HG02642 (cell line): Measurements from ENCODE around the gene SEC14L6.
"Not testable (repeated sequence)": the region's sequence is repeated elsewhere in the genome, so short reads cannot be mapped to it uniquely, and the experiment has no call there.

Experiments
- ATAC-seq: cut with Tn5 transposase; IDR thresholded peaks from one replicate; pipeline ENCODE4 v1.9.1; 2021; ENCODE audit warnings: mild to moderate bottlenecking; ENCODE audit not compliant: unreplicated experiment, poor library complexity

Gene SEC14L6

DNA sequence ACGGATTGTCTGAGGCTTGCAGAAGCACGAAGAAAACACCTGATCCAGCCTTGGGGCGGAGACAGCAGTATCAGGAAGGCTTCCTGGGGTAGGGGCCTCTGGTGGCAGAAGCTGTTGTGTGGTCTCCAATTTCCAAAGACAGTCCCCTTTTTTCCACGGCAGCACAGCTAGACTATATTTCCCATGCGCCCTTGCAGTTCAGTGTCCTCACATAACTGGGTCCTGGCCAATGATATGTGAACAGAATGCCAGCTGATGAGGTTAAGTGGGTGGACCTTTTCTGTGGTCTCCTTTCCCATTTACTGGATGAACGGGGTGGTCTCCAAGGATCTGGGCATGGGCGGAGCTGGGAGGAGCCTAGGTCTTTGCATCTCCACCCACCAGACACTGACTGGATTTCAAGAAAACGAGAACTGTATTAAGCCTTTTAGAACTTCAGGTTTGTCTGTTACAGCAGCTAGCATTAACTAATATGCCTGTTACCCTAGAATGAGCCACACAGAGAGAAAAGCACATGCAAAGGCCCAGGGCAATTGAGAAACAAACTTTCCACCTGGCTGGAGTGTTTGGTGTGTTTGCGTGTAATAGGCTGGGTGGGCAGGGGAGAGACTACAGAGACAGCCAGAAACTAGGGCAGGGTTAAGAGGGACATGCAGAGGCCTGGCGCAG lies 21.7 kb upstream of the SEC14L6 start:
- ATAC-seq = no peak

DNA sequence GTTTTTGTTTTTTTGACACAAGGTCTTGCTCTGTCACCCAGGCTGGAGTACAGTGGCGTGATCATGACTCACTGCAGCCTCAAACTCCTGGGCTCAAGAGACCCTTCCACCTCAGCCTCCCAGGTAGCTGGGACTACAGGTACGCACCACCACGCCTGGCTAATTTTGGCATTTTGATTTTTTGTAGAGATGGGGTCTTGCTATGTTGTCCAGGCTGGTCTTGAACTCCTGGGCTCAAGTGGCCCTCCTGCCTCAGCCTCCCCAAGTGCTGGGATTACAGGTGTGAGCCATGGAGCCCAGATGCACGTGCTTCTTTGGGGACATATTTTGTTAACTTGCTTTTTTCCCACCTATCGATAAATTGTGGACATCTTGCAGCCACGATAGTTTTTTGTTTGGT lies 20.7 kb upstream of the SEC14L6 start:
- not testable (repeated sequence) for ATAC-seq

DNA sequence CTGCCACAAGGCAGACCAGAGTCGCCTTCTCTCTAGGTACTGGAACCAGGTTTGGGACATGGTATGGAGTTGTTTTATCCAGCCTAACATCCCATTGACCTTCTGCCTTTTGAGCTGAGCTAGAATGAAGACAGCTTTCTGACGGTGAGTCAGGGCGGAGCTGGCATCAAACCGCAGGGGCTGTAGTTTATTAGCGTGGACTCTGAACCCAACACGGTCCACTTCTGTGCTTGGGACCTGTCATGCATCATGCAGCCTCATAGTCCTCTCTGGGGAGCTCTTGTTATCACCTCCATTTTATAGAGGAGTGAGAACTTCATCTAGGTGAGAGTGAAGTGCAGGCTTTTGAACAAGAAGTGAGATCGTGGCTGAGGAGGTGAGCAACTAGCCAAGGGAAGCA lies 19.6 kb upstream of the SEC14L6 start:
- ATAC-seq = no peak

DNA sequence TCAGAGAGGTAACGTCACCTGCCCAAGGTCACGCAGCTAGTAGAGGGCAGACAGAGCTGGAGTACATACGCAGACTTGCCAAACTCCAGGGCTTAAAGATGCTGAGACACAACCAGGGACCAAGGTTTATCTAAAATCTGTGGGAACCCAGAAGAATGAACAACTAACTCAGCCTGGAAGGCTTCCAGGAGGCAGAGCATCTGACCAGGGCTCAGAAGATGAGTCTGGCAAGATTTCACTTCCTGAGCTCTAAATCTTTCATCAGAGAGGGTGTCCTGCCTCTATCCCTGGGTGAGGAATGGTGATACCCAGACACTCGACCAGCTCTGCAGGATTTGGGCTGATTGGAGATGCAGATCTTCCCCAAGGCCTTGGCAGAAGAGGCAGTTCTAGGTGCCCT lies 18.8 kb upstream of the SEC14L6 start:
- ATAC-seq = no peak

DNA sequence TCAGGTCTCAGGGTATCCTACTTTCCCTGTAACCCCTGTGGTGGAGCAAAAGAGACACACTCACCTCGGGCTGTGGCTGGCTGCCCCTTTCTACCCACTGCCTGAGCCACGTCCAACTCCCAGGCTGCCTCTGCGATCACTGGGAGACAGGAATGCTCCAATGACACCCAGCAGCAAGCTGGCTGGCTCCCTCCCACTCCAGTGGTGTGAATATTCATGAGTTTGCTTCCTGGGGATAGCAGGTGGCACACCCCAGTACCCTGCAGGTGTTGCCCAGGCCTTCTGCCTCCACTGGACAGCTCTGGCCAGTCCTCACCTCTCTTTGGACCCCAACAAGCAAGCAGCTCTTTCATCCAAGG lies 18.2 kb upstream of the SEC14L6 start:
- no peak for ATAC-seq

DNA sequence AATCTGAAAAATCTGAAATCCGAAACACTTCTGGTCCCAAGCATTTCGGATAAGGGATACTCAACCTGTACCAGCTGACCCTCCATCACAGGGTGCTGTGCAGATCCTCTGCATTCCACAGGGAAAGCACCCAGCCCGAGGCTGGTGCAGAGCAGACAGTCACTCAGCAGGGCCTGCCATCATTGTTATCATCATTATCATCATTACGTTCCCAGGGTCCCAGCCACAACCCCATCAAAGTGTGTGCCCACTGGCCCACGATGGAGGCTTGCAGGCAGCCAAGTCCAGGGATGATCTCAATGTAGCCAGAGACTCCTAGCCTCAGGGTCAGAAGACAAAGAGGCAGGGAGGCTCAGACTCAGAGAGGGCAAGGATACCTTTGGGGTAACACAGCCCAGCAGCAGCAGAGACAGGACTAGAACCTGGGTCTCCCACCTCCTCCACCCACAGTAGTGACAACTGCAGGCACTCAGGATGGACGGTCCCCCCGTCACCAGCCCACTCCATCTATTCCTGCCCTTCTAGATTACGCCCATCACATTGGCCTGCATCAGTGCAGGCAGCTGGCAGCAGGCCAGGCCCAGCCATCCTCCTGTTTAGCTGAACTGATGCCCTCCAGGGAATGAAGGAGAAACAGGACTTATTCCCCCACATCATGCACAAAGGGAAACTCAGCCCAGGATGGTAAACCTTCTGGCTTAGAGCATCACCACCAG lies 17.7 kb upstream of the SEC14L6 start:
- no peak for ATAC-seq

DNA sequence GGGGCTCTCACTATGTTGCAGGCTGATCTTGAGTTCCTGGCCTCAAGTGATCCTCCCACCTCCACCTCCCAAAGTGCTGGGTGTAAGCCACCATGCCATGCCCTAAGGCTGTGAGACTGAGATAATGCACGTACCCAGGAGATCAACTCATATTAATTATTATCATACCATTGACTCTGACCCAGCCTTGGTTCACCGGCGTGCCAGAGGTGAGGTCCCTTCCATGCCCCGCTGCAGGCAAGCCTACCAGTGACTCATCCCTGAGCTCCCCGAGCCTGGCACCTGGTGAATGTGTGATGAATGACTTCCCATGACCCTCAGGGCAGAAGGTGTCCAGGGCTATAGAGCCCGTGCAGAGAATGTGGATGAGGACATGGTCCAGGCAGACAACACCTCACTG lies 15.8 kb upstream of the SEC14L6 start:
- ATAC-seq = no peak

DNA sequence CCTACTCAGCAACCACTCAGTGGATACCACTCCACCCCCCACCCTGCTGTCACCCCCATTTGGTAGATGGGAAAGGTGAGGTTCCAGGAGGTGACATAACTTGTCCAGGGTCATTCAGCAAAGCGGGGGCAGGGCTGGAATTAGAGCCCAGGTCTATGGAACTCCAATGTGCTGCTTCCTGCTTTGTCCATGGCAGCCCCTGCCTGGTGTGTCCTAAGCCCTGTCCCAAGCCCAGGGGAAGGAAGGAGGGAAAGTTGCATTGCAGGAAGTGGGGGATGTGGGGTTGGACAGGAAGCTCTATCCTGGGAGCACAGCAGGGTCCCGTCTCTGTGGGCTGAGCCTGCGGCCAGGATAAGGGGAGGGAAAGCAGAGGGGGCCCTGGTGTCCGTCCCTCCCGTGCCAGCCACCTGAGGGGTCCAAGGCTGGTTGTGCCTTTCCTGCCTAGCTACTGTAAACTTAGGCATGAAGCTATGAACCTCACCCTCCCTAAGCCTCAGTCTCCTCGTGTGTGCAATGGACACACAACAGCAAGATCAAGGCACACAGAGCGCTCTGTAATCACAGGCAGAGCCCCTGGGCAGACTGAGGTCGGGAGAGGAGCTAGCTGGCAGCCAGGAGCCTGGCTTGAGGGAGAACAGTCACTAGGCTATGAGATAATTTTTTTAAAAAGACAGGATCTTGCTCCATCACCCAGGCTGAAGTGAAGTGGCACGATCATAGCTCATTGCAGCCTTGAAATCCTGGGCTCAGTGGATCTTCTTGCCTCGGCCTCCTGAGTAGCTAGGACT lies 15.1 kb upstream of the SEC14L6 start:
- ATAC-seq = no peak

DNA sequence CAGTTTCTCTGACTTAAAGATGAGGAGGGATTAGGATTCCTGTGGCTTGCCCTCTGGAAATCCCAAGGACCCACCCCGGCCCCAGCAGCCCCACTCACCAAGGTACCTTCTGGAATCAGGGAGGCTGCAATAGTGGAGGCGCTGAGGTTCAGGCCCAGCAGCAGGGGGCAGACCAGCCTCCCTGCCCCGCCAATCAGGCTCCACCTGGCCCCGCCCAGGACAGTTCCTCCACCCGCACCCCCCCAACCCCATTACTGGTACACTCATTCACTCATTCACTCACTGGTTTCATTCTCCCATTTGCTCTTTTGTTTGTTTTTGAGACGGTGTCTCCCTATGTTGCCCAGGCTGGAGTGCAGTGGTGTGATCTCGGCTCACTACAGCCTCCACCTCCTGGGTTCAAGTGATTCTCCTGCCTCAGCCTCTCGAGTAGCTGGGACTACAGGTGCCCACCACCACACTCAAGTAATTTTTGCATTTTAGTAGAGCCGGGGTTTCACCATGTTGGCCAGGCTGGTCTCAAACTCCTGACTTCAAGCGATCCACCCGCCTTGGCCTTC lies 14.2 kb upstream of the SEC14L6 start:
- not testable (repeated sequence) for ATAC-seq

DNA sequence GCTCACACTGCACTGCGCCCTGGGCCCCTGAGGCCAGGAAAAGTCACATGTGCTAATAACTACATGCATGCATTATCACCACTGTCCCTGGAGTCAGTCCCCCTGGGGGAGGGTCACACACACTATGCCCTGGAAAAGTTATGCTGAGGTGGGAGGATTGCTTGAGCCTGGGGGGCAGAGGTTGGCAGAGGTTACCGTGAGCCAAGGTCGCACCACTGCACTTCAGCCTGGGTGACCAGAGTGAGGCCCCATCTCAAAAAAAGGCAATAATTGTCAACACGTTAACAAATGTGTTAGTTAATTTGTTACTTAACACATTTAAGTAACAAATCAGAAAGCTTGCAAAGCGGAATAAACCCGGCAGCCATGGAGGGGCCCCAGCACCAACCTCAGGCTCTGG lies 13.3 kb upstream of the SEC14L6 start:
- no peak for ATAC-seq

DNA sequence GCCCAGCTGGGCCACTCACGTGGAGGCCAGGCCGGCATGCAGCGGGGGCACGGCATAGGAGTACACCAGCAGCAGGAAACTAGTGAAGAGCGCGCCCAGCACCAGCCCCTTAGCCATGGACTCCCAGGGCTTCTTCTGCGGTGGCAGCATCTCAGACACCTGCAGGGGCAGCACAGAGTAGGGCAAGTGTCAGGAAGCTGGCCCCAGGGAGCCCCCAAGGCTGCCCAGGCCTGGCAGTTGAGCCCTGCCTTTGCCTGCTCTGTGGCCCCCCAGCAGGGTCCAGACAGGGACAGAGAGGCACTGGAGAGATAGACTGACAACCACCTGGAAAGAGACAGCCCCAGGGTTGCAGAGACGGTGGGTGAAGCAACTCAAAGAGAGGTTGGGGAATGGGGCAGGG lies 10.7 kb upstream of the SEC14L6 start:
- no peak for ATAC-seq

DNA sequence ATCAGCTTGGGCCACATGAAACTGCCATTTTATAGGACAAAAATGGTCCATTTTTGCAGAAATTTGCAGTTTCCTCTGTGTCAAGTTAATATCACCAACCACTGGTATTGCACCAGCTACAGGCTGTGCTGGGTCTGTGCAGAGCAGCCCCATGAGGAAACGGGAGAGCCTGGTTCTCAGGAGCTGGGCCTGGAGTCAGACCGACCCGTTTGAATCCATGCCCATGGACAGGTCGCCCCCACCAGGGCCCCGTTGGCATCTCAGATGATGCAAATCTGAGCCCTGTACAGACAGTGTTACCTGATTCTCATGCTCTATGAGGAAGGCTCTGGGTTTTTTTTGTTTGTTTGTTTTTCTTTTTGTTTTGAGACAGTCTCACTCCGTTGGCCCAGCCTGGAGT lies 9.8 kb upstream of the SEC14L6 start:
- ATAC-seq = no peak

DNA sequence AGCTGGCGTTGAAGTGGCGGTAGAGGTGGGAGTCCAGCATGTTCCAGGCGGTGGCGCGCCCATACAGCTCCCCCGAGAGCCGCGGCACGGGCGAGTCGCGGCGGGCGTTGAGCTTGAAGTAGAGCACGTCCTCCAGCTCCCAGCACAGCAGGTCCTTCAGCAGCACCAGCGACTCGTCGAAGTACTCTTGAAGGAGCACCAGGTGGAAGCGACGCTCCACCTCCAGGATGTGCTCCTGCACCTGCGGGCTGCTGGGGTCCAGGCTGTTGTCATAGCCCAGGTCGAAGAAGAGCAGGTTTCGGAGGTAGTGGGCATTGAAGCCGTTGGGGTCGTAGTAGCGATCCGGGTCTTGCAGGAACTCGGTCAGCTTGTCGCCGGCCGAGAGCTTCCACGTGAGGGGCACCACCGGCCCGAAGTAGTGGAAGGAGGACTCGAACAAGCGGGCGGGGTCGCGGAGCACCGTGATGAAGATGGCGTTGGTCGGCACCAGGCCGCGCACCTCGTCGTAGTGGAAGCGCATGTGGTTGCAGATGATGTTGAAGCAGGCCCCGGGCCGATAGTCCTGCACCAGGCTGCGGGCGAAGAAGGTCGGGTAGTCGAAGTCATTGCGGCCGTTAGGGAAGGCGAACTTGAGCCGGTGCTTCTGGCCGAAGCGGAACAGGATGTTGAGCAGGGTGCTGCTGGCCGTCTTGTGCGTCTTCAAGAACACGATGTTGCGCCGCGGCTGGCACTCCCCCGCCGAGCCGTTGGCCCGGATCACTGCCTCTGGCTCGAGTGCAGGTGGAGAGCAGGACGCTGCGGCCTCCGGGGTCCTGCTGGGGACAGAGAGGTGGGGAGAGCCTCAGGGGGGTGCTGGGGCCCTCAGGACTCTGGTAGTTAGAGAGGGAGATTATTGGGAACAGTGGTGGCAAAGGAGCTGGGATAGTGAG lies 9.0 kb upstream of the SEC14L6 start:
- ATAC-seq = no peak

DNA sequence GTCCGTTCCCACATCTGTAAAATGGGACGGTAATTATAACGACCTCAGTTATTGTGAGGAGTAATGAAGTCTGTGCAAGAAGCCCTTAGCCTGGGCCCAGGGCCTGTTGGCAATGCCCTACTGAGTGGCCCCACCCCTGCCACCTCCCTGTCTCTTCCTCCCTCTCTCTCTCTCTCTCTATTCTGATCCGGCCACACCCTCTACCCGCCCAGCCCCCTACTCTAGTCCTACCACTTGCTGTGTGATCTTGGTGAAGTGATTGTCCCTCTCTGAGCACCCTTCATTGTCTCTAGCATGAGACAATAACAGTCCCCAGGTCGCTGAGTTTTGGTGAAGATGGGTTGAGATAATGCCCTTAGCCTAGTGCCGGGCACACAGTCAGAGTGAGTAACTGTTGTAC lies 7.4 kb upstream of the SEC14L6 start:
- ATAC-seq = no peak

DNA sequence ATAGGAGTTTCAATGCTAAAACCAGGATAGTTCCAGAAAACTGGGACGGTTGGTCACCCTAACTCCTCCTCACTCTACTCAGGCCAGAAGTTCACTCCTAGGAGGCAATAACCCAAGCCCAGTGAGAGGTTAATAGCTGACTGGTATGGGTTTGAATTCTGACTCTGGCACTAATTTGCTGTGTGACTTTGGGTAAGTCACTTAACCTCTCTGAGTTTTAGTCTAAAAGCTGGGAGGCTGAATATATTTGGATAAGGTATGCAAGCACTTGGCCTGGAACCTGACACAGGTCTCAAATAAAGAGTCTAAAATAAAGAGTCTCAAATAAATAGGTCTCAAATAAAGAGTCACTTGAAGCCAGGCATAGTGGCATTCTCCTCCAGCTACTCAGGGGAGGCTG lies 6.2 kb upstream of the SEC14L6 start:
- ATAC-seq = no peak

DNA sequence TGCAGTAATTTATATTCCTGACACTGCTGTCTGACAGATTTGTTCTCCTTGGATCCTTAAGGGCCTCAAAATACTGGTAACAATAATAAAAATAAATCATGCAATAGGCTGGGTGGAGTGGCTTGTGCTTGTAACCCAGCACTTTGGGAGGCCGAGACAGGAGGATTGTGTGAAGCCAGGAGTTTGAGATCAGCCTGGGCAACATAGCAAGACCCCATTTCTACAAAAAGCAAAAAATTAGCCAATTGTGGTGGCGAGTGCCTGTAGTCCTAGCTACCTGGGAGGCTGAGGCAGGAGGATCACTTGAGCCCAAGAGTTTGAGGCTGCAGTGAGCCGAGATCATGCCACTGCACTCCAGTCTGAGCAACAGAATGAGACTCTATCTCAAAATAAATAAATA lies 5.3 kb upstream of the SEC14L6 start:
- ATAC-seq = not testable (repeated sequence)

DNA sequence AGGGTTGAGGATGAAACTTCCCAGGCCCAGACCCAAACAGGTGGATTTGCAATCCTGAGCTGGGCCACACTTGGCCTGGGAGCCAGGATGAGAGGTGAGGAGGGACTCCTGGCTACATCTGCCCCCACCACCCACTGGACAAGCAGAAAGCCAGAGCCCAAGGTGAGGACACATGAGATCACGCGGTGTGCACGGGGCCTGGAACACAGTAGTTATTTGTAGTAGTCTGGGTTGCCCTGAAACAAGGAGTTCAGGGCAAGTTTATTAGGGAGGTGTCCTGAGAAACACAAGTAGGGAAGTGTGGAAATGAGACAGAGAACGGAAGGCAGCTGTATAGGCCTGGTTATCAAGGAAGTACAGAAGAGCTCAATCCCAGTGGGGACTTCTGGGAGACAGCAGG lies 647 bp upstream of the SEC14L6 start:
- ATAC-seq = no peak

DNA sequence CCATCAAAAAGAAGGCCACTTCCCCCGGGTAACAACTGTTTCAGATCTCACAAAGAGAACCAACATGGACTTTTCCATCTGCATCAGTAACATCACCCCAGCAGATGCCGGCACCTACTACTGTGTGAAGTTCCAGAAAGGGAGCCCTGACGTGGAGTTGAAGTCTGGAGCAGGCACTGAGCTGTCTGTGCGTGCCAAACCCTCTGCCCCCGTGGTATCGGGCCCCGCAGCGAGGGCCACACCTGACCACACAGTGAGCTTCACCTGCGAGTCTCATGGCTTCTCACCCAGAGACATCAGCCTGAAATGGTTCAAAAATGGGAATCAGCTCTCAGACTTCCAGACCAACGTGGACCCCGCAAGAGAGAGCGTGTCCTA lies 3.7 kb downstream of the SEC14L6 start:
- no peak for ATAC-seq

DNA sequence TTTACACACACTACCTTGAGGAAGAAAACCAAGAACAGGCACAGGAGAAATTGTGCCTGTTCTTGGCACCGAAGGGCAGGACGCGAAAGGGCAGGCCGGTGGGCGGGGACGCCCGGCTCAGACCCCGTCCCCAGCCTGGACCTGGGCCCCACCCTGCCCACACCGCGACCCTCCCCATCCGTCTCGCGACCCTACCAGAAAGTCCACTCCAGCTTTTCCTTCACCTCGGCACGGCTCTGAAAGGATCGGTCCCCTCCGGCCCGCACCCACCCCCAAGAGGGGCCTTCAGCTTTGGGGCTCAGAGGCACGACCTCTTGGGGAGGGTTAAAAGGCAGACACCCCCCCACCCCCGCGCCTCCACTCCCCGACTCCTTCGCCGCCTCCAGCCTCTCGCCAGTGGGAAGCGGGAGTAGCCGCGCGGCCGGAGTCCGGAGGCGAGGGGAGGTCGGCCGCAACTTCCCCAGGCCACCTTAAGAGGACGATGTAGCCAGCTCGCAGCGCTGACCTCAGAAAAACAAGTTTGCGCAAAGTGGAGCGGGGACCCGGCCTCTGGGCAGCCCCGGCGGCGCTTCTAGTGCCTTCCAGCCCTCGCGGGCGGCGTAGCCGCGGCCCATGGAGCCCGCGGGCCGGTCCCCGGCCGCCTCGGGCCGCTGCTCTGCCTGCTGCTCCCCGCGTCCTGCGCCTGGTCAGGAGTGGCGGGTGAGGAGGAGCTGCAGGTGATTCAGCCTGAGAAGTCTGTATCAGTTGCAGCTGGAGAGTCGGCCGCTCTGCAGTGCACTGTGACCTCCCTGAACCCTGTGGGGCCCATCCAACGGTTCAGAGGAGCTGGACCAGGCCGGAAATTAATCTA lies 4.4 kb downstream of the SEC14L6 start:
- no peak for ATAC-seq
